GM12864 (cell line): ENCODE measurements around the gene PDE1A.

ENCODE experiments used
- DNase-seq: peaks from one replicate; pipeline ENCODE4 v3.0.0-alpha.2; 2011; ENCODE audit warnings: low read depth
- H3K4me3 ChIP-seq: 2 replicates; pipeline ENCODE4 v1.5.1; 2011; ENCODE audit warnings: mild to moderate bottlenecking, low read depth, low read length, control low read depth
- CTCF ChIP-seq: IDR thresholded peaks from 2 replicates; pipeline ENCODE4 v1.5.1; 2011; ENCODE audit warnings: low read depth, mild to moderate bottlenecking, moderate library complexity, low read length, control low read depth, inconsistent platforms; ENCODE audit errors: missing control alignments

Gene PDE1A

GRCh38 chr2:182144041-182144775 is 282.6 kb downstream of the PDE1A start:
- TF ChIP-seq CTCF, result no peak
- no peak for DNase-seq
- H3K4me3 ChIP-seq, result no peak overlapping the region

- TF ChIP-seq CTCF, result no peak
- H3K4me3 ChIP-seq, result no peak overlapping the region
- no peak for DNase-seq
These were observed 284.8 kb downstream of the PDE1A start for GRCh38 chr2:182142062-182142461.

GRCh38 chr2:182134201-182134600 is 292.6 kb downstream of the PDE1A start:
- H3K4me3 ChIP-seq, result no peak overlapping the region
- DNase-seq, result no peak
- no peak for TF ChIP-seq CTCF

GRCh38 chr2:182133195-182133891 is 293.5 kb downstream of the PDE1A start:
- no peak overlapping the region for H3K4me3 ChIP-seq
- no peak for DNase-seq
- no peak for TF ChIP-seq CTCF

- no peak overlapping the region for H3K4me3 ChIP-seq
- TF ChIP-seq CTCF, result no peak
- no peak for DNase-seq
These were observed 294.2 kb downstream of the PDE1A start for GRCh38 chr2:182132605-182133004.

- no peak for DNase-seq
- no peak for TF ChIP-seq CTCF
- H3K4me3 ChIP-seq, result no peak overlapping the region
These were observed 297.8 kb downstream of the PDE1A start for GRCh38 chr2:182128821-182129707.
